Muscle layer of duodenum (tissue), 2 donors: ENCODE data around the gene C17orf107.
"Not testable (repeated sequence)": the region's sequence is repeated elsewhere in the genome, so short reads cannot be mapped to it uniquely, and the experiment has no call there.

Experiments
- H3K27ac ChIP-seq: one replicate; pipeline ENCODE4 v1.7.0; 2013; ENCODE audit warnings: mild to moderate bottlenecking, low read length
- H3K27me3 ChIP-seq: one replicate; pipeline ENCODE4 v1.7.0; 2013; ENCODE audit warnings: low read depth, mild to moderate bottlenecking, control low read depth, low read length
- H3K36me3 ChIP-seq, 2 donors: one replicate each; pipeline ENCODE4 v1.7.0; 2013; ENCODE audit warnings: low read length in 2 of 2, control low read depth in 1 of 2, mild to moderate bottlenecking in 1 of 2; ENCODE audit not compliant: insufficient read depth in 2 of 2, control insufficient read depth in 1 of 2
- H3K4me1 ChIP-seq, 2 donors: one replicate each; pipeline ENCODE4 v1.7.0; 2013; ENCODE audit warnings: low read length in 2 of 2, mild to moderate bottlenecking in 2 of 2, control low read depth in 1 of 2, moderate library complexity in 1 of 2; ENCODE audit not compliant: insufficient read depth in 2 of 2, control insufficient read depth in 1 of 2
- H3K4me3 ChIP-seq, 2 donors: one replicate each; pipeline ENCODE4 v1.7.0; 2013; ENCODE audit warnings: low read length in 2 of 2, low read depth in 1 of 2, mild to moderate bottlenecking in 1 of 2
- H3K9me3 ChIP-seq, 2 donors: one replicate each; pipeline ENCODE4 v1.7.0; 2013; ENCODE audit warnings: low read length in 2 of 2, control low read depth in 1 of 2, mild to moderate bottlenecking in 1 of 2; ENCODE audit not compliant: control insufficient read depth in 1 of 2
- donor health status: healthy.

Gene C17orf107

GRCh38 chr17:4926577-4927335, 27.4 kb downstream of the C17orf107 start:
- H3K4me1 ChIP-seq, H3K36me3 ChIP-seq, H3K27me3 ChIP-seq, H3K4me3 ChIP-seq, H3K27ac ChIP-seq, H3K9me3 ChIP-seq: not testable (repeated sequence)

- H3K9me3 ChIP-seq = no peaks in the 10 kb centered on the region
- H3K36me3 ChIP-seq = no peaks in the 10 kb centered on the region
- H3K4me3 ChIP-seq = no peak overlapping the region
- no peak overlapping the region for H3K27ac ChIP-seq
- no peaks in the 10 kb centered on the region for H3K27me3 ChIP-seq
- peaks cover 0 to under 1% of the 10 kb centered on the region in 2 donors for H3K4me1 ChIP-seq
Observed at GRCh38 chr17:4928881-4929280, 29.5 kb downstream of the C17orf107 start.

GRCh38 chr17:4931963-4932362, 32.6 kb downstream of the C17orf107 start, which contains the start of gene GP1BA:
Gene GP1BA, plus strand, starts transcription at chr17:4932277. Its CDS starts 328 bp downstream, at chr17:4932605.
- no peaks in the 10 kb centered on the region for H3K9me3 ChIP-seq
- H3K27me3 ChIP-seq = no peaks in the 10 kb centered on the region
- H3K4me3 ChIP-seq = no peak within 1 kb of the TSS
- no peak within 1 kb of the TSS for H3K27ac ChIP-seq
- H3K36me3 ChIP-seq = peaks cover 5 to 14% of the 10 kb centered on the region in 2 donors
- peaks cover 0 to 9% of the 10 kb centered on the region in 2 donors for H3K4me1 ChIP-seq

- no peak overlapping the region for H3K4me3 ChIP-seq
- no peaks in the 10 kb centered on the region for H3K9me3 ChIP-seq
- H3K36me3 ChIP-seq = peaks cover 11 to 22% of the 10 kb centered on the region in 2 donors
- H3K4me1 ChIP-seq = peaks cover 0 to 14% of the 10 kb centered on the region in 2 donors
- no peaks in the 10 kb centered on the region for H3K27me3 ChIP-seq
- no peak overlapping the region for H3K27ac ChIP-seq
Observed at GRCh38 chr17:4932756-4933155, 33.4 kb downstream of the C17orf107 start.

GRCh38 chr17:4933646-4934045, 34.3 kb downstream of the C17orf107 start:
- Histone ChIP-seq H3K4me1 (peaks cover 4 to 22% of the 10 kb centered on the region in 2 donors), H3K4me3 (no peak overlapping the region), H3K36me3 (peaks cover 16 to 27% of the 10 kb centered on the region in 2 donors), H3K27ac (no peak overlapping the region), H3K9me3 (no peaks in the 10 kb centered on the region), H3K27me3 (no peaks in the 10 kb centered on the region)

GRCh38 chr17:4934173-4934979, 35.0 kb downstream of the C17orf107 start:
- no peaks in the 10 kb centered on the region for H3K9me3 ChIP-seq
- peaks cover 11 to 30% of the 10 kb centered on the region in 2 donors for H3K4me1 ChIP-seq
- no peak overlapping the region for H3K4me3 ChIP-seq
- H3K36me3 ChIP-seq = peaks cover 16 to 27% of the 10 kb centered on the region in 2 donors
- no peaks in the 10 kb centered on the region for H3K27me3 ChIP-seq
- no peak overlapping the region for H3K27ac ChIP-seq

GRCh38 chr17:4935650-4936049, 36.3 kb downstream of the C17orf107 start:
- H3K4me1 ChIP-seq = peaks cover 11 to 31% of the 10 kb centered on the region in 2 donors
- no peaks in the 10 kb centered on the region for H3K9me3 ChIP-seq
- H3K4me3 ChIP-seq = no peak overlapping the region
- H3K36me3 ChIP-seq = peaks cover 16 to 27% of the 10 kb centered on the region in 2 donors
- H3K27me3 ChIP-seq = no peaks in the 10 kb centered on the region
- H3K27ac ChIP-seq = no peak overlapping the region

GRCh38 chr17:4936436-4936835, 37.1 kb downstream of the C17orf107 start:
- Histone ChIP-seq H3K27me3 (no peaks in the 10 kb centered on the region), H3K9me3 (no peaks in the 10 kb centered on the region), H3K4me3 (no peak overlapping the region), H3K27ac (no peak overlapping the region), H3K36me3 (peaks cover 16 to 27% of the 10 kb centered on the region in 2 donors), H3K4me1 (peaks cover 16 to 39% of the 10 kb centered on the region in 2 donors)

GRCh38 chr17:4937553-4937952, 38.2 kb downstream of the C17orf107 start:
- Histone ChIP-seq H3K27ac (no peak overlapping the region), H3K36me3 (peaks cover 24 to 32% of the 10 kb centered on the region in 2 donors)

GRCh38 chr17:4938069-4938491, 38.7 kb downstream of the C17orf107 start:
- Histone ChIP-seq H3K4me3 (peak overlapping the region in 1 of 2 donors; percentile 70), H3K4me1 (peaks cover 16 to 55% of the 10 kb centered on the region in 2 donors), H3K27ac (no peak overlapping the region), H3K9me3 (no peaks in the 10 kb centered on the region), H3K36me3 (peaks cover 29 to 38% of the 10 kb centered on the region in 2 donors), H3K27me3 (no peaks in the 10 kb centered on the region)

More at GRCh38 chr17:4937553-4937952, 38.2 kb downstream of the C17orf107 start:
- no peak overlapping the region for H3K4me3 ChIP-seq
- no peaks in the 10 kb centered on the region for H3K9me3 ChIP-seq
- no peaks in the 10 kb centered on the region for H3K27me3 ChIP-seq
- H3K4me1 ChIP-seq = peaks cover 16 to 50% of the 10 kb centered on the region in 2 donors
